Liver (tissue), 3 donors: Measurements from ENCODE around the gene NEK8.

Source experiments
- TAF1 ChIP-seq: conservative IDR thresholded peaks from 2 replicates; pipeline ENCODE4 v1.6.1; 2016; ENCODE audit warnings: antibody characterized with exemption, mild to moderate bottlenecking
- TF ChIP-seq, protein P1 (sequence below): fragments of 150-350 bp; IDR thresholded peaks from 2 replicates; pipeline ENCODE4 v1.5.1; 2017; ENCODE audit warnings: improper control_type of control experiment, low read depth, low read length; ENCODE audit not compliant: missing input control
- TF ChIP-seq, protein P2 (sequence below): IDR thresholded peaks from 2 replicates; pipeline ENCODE4 v1.6.1; 2016; ENCODE audit warnings: antibody characterized with exemption
- donor health status: healthy.
- donor health status: healthy.

DNA sequence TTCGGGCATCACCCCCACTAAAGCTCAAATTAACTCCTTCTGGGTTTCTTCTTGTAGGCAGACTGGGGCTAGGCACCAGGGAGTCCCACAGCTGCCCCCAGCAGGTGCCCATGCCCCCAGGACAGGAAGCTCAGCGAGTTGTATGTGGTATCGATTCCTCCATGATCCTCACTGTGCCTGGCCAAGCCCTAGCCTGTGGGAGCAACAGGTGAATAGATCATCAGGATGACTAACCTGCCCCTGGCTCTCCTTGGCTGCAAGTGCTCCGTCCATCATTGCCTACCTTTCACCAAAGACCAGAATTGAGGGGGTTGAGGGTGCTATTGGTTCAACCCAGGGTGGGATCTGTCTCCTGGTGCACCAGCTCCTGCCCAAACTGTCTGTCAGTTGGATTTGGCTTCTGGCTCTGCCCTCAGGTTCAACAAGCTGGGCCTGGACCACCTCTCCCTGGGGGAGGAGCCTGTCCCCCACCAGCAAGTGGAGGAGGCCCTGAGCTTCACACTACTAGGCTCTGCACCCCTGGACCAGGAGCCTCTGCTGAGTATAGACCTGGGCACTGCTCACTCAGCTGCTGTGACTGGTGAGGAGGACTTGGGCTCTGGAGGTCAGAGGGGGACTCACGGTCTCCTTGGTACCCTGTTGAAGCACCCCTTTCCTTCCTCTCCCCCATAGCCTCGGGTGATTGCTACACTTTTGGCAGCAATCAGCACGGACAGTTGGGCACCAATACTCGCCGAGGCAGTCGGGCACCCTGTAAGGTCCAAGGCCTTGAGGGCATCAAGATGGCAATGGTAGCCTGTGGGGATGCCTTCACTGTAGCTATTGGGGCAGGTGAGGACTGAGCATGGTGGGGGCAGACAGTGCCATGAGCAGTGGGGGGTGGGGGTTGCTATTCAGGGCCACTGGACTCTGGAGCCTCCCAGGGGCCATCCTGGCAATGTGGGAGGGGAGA, 12.1 kb downstream of the NEK8 start:
- TF ChIP-seq TAF1, result no peak
- TF ChIP-seq, protein P1, sequence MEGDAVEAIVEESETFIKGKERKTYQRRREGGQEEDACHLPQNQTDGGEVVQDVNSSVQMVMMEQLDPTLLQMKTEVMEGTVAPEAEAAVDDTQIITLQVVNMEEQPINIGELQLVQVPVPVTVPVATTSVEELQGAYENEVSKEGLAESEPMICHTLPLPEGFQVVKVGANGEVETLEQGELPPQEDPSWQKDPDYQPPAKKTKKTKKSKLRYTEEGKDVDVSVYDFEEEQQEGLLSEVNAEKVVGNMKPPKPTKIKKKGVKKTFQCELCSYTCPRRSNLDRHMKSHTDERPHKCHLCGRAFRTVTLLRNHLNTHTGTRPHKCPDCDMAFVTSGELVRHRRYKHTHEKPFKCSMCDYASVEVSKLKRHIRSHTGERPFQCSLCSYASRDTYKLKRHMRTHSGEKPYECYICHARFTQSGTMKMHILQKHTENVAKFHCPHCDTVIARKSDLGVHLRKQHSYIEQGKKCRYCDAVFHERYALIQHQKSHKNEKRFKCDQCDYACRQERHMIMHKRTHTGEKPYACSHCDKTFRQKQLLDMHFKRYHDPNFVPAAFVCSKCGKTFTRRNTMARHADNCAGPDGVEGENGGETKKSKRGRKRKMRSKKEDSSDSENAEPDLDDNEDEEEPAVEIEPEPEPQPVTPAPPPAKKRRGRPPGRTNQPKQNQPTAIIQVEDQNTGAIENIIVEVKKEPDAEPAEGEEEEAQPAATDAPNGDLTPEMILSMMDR, result no peak
- TF ChIP-seq, protein P2, sequence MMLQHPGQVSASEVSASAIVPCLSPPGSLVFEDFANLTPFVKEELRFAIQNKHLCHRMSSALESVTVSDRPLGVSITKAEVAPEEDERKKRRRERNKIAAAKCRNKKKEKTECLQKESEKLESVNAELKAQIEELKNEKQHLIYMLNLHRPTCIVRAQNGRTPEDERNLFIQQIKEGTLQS, result no peak
